ENCODE data around the gene SLC10A2.

DNA sequence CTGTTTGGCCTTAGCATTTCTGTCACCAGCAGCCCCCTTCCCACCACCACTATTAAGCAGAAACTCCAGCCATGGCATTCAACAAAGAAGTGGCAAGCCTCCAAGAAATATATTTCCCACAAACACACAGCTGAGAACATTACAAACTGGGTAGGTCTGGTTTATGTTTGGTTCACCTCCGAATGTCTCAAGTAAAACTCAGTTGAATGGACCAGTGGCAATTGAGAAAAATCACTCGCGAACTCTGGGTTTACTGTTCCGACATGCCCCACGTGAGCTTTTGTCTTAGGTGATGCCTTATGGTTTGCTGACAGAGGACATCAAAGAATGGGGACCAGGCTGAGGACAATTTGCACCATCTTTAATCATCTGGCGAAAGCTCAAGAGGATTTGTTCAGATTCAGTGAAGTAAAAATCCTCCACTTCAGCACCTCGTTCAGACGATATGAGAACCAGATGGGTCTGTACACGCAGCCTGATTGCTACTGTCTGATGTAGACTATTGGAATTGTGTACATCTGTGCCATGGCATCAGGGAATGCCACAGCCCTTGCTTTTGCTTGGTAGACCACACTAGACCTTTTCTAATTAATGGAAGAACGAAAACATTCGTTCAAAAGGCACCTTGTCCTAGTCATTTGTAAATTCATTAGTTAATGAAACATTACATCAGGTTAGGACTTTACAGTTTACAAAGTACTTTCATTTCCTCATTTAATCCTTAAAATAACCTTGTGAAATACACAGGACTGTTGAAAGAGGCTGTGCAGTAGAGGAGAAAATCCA is 59.4 kb downstream of the SLC10A2 start:
- TF ChIP-seq, protein P1, sequence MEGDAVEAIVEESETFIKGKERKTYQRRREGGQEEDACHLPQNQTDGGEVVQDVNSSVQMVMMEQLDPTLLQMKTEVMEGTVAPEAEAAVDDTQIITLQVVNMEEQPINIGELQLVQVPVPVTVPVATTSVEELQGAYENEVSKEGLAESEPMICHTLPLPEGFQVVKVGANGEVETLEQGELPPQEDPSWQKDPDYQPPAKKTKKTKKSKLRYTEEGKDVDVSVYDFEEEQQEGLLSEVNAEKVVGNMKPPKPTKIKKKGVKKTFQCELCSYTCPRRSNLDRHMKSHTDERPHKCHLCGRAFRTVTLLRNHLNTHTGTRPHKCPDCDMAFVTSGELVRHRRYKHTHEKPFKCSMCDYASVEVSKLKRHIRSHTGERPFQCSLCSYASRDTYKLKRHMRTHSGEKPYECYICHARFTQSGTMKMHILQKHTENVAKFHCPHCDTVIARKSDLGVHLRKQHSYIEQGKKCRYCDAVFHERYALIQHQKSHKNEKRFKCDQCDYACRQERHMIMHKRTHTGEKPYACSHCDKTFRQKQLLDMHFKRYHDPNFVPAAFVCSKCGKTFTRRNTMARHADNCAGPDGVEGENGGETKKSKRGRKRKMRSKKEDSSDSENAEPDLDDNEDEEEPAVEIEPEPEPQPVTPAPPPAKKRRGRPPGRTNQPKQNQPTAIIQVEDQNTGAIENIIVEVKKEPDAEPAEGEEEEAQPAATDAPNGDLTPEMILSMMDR (IDR thresholded peaks at IDR 0.05) = no peak
- no peak for TF ChIP-seq POLR2A (IDR thresholded peaks at IDR 0.05)

Measured in heart left ventricle (tissue), 13 donors.